DMS153 treated with DMSO at 0.1 percent for 48 hours (cell line): ENCODE measurements around the gene GOLIM4.
"Not testable (repeated sequence)": the region's sequence is repeated elsewhere in the genome, so short reads cannot be mapped to it uniquely, and the experiment has no call there.

Experiments used
- DNase-seq: peaks from one replicate; lab custom pipeline; 2025; ENCODE audit not compliant: unreplicated experiment; lab: John Stamatoyannopoulos, UW

GOLIM4 gene

DNA sequence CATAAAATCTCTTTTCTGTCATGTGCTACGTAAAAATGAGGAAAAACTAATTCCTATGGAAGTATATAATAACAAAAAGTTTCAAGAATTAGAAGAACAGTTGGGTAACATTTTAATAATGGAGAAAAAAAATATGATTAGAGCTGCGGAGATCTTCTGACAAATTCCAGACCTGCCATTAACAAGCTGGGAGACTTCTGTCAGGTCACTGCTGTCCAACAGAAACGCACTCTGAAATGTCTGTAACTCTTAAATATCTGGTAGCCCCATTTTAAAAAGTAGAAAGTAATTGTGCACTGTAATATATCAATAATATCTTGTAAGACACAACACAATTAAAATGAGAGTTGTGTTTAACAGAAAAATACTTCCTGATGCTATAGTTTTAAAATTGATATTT, 15.7 kb downstream of the GOLIM4 start:
- DNase-seq, result no peak

- no peak for DNase-seq
Measured at GRCh38 chr3:168077091-168077490, 18.6 kb downstream of the GOLIM4 start.

DNA sequence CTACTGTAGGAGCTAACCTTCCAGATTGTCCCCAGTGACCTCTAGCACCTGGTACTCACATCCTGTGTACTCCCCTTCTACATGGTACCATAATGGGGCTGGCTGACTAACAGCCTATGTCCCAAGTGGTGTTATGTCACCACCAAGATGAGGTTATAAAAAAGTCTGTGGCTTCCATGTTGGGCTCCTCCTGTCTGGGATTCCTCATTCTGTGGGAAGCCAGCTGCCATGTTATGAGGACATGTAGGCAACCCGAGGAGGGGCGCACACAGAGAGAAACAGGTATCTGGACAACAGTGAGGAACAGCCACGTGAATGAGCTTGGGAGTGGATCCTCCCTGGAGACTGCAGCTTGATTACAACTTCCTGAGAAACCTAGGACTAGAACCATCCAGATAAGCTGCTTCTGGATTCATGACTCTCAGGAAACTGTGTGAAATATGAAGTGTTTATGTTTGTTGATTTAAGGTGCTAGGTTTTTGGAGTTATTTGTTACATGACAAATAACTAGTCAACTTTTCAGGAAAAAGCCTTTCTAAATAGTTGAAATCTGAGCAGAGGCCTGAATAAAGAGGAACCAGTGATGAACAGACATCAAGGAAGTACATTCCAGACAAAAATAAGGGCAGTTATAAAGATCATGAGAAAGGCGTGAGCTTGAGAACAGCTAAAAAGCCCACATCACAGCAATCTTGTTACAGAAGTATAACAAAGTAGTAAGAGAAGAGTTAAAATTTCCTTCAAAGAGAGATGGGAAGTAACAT, 21.7 kb downstream of the GOLIM4 start:
- DNase-seq, result no peak

GRCh38 chr3:168072323-168072650, 23.4 kb downstream of the GOLIM4 start:
- DNase-seq, result no peak

- no peak for DNase-seq
Measured at GRCh38 chr3:168071591-168072322, 24.0 kb downstream of the GOLIM4 start.

DNA sequence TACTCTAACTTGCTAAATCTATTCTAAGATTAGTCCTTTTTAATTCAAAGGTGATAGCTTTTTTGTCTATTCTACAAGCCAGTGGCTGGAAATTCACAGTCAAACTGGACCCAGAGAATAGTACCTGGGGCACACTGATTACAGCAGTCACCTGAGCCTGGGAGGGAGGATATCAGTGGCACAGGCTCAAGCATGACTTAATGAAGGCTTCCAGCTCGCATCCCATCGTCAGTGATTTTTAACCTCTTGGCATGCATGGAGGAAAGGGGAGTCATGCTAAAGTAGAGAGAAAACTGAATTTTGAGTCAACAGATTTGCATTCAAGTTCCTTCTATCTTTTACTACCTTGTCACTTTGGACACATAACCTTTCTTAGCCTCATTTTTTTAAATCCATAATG, 24.8 kb downstream of the GOLIM4 start:
- no peak for DNase-seq

DNA sequence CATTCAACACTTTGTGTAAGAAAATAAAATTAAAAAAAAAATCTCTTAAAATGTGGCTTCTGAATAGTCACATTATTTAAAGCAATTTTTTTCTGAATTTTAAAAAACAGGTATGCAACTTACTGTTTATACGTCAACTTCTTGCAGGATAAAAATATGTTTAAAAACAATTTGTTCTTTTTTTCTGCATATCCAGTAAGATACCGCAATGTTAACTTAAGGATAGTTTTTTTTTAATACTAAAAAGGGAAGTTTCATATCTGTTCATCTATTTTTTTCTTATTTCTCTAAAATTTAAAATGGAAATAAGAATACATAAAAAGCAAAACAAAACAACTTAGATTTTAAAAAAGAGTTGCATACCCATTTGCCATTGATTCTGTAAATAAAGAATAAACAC, 27.4 kb downstream of the GOLIM4 start:
- no peak for DNase-seq

DNA sequence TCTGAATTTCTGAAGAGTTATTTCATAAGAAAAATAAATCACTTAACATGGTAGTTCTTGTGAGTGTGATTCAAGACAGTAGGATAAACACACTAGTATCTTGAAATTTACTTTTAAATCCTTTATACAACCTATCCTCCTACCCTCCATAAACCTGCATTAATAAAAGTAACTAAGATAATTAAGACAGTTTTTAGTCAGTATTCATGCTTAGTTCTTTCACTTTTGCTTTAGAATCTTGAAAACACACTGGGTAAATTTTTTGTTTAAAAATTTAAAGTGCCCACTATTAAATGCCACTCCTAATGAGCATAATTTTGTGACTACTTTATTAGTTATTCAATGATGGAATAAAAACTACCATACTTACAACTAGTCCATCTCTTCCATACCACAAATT, 28.8 kb downstream of the GOLIM4 start:
- no peak for DNase-seq

DNA sequence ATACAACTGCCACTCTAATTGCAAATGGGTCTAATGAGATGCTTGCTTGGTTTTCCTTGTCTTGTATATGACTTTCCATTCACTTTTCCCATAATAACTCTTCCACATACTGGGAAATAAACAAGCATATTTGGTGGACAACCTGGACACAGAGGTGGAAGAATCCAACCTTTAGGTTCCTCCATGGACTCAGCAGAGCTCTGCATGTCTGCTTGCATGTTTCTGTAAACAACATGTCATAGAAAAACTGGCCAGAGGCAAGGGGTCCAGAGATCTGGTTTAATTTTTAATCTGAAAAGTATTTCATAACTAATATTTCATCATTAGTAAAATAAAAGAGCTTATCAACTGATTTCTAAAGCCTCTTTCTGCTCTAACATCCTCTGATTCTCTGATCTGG, 30.2 kb downstream of the GOLIM4 start:
- no peak for DNase-seq

DNA sequence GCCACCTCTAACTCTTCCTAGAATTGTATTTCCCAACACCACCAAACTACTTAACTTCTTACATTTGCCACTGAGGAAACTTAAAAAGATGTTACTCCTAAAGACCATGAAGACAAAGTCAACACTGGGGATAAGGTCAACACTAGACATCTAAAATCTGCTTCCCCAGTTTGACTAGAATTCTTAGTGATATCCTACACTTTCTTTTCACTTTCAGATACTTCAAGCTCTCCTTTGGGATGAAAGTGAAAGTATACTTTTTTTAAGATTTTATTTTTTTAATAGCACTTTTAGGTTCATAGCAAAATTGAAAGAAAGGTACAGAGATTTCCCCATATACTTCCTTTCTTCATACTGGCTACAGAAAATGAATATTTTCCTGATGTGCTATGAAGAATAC, 32.6 kb downstream of the GOLIM4 start:
- DNase-seq, result no peak

GRCh38 chr3:168062679-168063078, 33.0 kb downstream of the GOLIM4 start:
- no peak for DNase-seq

DNA sequence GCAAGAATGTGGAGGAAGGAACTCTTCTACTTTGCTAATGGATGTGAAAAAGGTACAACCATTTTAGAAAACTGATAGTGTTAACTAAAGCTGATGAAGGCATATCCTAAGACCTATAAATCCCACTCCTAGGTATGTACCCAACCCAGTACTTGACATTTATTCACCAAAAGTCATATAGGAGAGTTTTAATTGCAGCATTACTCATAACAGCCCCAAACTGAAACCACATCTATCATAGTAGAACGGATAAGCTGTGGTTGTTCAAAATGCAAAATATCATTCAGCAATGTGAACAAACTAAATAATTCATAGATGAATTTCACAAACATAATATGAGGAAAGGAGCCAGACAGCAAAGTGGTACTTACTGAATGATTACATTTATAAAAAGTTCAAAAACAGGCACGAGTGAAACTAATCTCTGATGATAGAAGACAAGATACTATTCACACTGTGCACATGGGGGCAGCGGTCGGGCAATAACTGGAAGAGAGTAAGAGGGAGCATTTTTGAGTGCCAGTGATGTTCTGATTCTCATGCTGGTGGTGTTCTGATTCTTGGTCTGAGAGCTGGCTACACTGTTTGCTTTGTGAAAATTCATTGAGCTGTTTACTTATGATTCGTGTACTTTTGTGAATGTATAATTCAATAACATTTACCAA, 34.3 kb downstream of the GOLIM4 start:
- DNase-seq, result no peak

DNA sequence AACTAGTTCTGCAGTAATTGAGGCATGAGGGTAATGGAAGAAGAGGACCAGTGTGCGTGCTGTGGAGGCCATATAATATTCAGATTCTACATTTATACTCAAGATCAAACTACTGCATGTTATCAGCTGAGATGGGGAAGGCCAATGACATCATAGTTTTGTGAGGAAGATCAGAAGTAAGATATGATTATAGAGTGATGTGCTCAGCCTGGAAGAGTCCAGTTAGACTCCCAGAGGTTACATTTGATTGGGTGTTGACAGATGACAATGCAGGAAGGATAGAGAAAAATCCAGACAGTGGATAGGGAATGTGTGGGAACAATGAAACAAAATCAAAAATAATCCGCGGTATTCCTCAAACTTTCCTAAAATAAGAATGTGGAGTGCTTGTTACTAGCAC, 35.4 kb downstream of the GOLIM4 start:
- DNase-seq, result no peak

- DNase-seq, result no peak
Measured at GRCh38 chr3:168058481-168058880, 37.2 kb downstream of the GOLIM4 start.

- DNase-seq, result not testable (repeated sequence)
Measured at GRCh38 chr3:168056398-168057230, 39.1 kb downstream of the GOLIM4 start.

DNA sequence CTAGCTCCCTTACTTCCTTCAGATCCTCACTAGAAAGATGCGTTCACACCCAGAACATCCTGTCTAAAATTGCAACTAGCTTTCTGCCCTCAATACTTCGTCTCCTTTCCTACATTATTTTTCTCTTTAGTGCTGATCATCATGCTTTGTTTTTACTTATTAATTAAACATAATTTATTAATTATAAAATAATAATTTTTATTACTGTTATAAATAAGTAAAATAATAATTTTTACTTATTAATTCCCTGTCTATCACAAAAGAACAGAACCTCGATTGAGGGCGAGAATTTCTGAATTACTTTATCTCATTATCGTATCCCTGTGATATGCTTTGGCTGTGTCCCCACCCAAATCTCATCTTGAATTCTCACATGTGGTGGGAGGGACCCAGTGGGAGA, 41.3 kb downstream of the GOLIM4 start:
- DNase-seq, result no peak

DNA sequence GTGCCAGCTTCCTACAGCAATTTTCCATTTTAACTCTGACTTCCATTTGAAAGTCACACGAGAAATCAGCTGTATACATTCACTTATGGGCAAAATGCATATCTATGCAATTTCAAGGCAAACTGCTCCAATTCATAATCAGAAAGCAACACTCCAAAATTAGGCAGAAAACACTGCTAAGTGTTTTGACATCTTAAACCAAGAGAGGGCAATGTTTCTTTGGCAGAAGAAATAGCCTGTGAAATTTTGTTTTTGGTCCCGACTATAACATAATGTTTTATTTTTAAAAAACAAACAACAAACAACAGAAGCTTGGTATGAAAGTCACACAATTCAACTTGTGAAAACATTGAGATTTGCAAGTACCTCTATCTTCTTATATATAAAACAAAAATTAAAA, 42.6 kb downstream of the GOLIM4 start:
- no peak for DNase-seq

DNA sequence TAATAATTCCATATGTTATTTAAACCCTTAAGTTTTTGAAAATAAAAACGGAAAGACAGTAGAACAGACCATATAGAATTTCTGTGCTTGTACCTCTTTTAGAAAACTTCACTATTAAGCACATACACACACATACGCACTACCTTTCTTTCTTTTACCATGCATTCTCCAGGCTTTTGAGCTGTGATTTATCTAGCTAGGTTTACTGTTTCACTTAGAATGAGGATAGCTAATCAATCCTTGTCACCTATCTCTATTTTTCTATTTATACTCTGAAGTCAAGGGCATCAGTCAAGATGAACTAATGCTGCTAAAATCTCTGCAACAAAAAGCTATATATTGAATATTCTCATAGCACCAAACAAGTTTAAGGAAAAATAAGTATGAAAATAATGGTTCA, 43.2 kb downstream of the GOLIM4 start:
- DNase-seq, result no peak

- no peak for DNase-seq
Measured at GRCh38 chr3:168051531-168052471, 43.9 kb downstream of the GOLIM4 start.

DNA sequence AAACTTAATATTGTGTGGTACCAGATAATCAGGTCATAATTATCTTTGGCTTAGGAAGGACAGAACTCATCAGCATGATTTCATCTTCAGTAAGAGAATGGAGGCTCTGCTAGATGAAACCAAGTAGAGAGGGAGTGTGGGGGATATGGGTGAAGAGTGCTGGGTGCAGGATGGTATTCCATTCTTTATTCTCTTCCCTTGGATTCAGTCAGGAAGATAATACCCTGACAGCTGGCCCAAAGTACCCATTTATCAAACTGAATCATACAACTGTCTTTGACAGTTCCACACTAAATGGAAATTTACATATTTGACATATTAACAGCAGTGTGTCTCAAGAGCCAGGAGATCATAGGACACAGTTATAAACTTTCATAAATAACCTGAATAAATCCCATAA, 44.7 kb downstream of the GOLIM4 start:
- no peak for DNase-seq
